Measurements from ENCODE around the gene CTNNA1. TPM values are rescaled to one million over a fixed set of nuclear protein-coding genes. Genes with fewer than 3 reads are reported as not detected.

CTNNA1 gene
- total RNA-seq, 1 experiment from 2014 or later: 1.9 TPM

- Histone ChIP-seq H4K20me1 (ENCODE audit: low read length) (no peaks in the 10 kb centered on the region), H2AFZ (ENCODE audit: low read length) (no peak overlapping the region), H3K27me3 (ENCODE audit: low read length) (no peaks in the 10 kb centered on the region), H3K4me2 (ENCODE audit: low read length) (no peak overlapping the region), H3K4me3 (ENCODE audit: low read length) (no peak overlapping the region), H3K9me3 (ENCODE audit: low read length) (no peaks in the 10 kb centered on the region), H3F3A (ENCODE audit: low read length, unreplicated experiment) (no peaks in the 10 kb centered on the region), H3K36me3 (ENCODE audit: low read depth, low read length) (no peaks in the 10 kb centered on the region), H3K9me2 (replicated peaks; ENCODE audit: low read length) (no peaks in the 10 kb centered on the region), H3K9ac (ENCODE audit: low read length) (no peak overlapping the region), H3K79me2 (ENCODE audit: low read length) (no peaks in the 10 kb centered on the region), H3K27ac (ENCODE audit: low read length) (no peak overlapping the region), H3K4me1 (ENCODE audit: insufficient read depth, low read length) (no peaks in the 10 kb centered on the region)
- ATAC-seq (no peak), DNase-seq (no peak)
- TF ChIP-seq CTCF (conservative IDR thresholded peaks at IDR 0.05; ENCODE audit: low read depth, low read length) (no peak), EZH2phosphoT487 (IDR thresholded peaks at IDR 0.05; ENCODE audit: borderline replicate concordance, low read length) (no peak), EZH2 (IDR thresholded peaks at IDR 0.05; ENCODE audit: low read length, unreplicated experiment) (no peak)
- intact Hi-C loops (cut with micrococcal nuclease): no loop called here
- CTCF ChIA-PET: no interaction called here
- POLR2A ChIA-PET (ENCODE audit: unreplicated experiment): no interaction called here
- no TSS peak for BruUV-seq (replicated peaks)
Measured at GRCh38 chr5:138775034-138775433, 21.8 kb downstream of the CTNNA1 start.

GRCh38 chr5:138778234-138778633, 25.0 kb downstream of the CTNNA1 start:
- no peaks in the 10 kb centered on the region for H3K79me2 ChIP-seq (ENCODE audit: low read length)
- ChIA-PET CTCF (no interaction called here), POLR2A (ENCODE audit: unreplicated experiment) (no interaction called here)
- no peaks in the 10 kb centered on the region for H3K9me3 ChIP-seq (ENCODE audit: low read length)
- H3K27ac ChIP-seq (ENCODE audit: low read length): no peak overlapping the region
- H3K4me1 ChIP-seq (ENCODE audit: insufficient read depth, low read length): no peaks in the 10 kb centered on the region
- H3K4me3 ChIP-seq (ENCODE audit: low read length): no peak overlapping the region
- no peaks in the 10 kb centered on the region for H4K20me1 ChIP-seq (ENCODE audit: low read length)
- TF ChIP-seq EZH2 (IDR thresholded peaks at IDR 0.05; ENCODE audit: low read length, unreplicated experiment): no peak
- no peak for TF ChIP-seq CTCF (conservative IDR thresholded peaks at IDR 0.05; ENCODE audit: low read depth, low read length)
- no peak for TF ChIP-seq EZH2phosphoT487 (IDR thresholded peaks at IDR 0.05; ENCODE audit: borderline replicate concordance, low read length)
- no peak overlapping the region for H3K4me2 ChIP-seq (ENCODE audit: low read length)
- ATAC-seq (no peak), DNase-seq (no peak)
- no peak overlapping the region for H3K9ac ChIP-seq (ENCODE audit: low read length)
- no peaks in the 10 kb centered on the region for H3K9me2 ChIP-seq (replicated peaks; ENCODE audit: low read length)
- intact Hi-C loops (cut with micrococcal nuclease): no loop called here
- no peak overlapping the region for H2AFZ ChIP-seq (ENCODE audit: low read length)
- H3K36me3 ChIP-seq (ENCODE audit: low read depth, low read length): no peaks in the 10 kb centered on the region
- H3K27me3 ChIP-seq (ENCODE audit: low read length): no peaks in the 10 kb centered on the region
- H3F3A ChIP-seq (ENCODE audit: low read length, unreplicated experiment): no peaks in the 10 kb centered on the region
- BruUV-seq (replicated peaks): no TSS peak

- no peak overlapping the region for H3K27ac ChIP-seq (ENCODE audit: low read length)
- no peak overlapping the region for H3K9ac ChIP-seq (ENCODE audit: low read length)
- H3K27me3 ChIP-seq (ENCODE audit: low read length): no peaks in the 10 kb centered on the region
- no peak overlapping the region for H2AFZ ChIP-seq (ENCODE audit: low read length)
- no peaks in the 10 kb centered on the region for H3K9me3 ChIP-seq (ENCODE audit: low read length)
- H3K4me1 ChIP-seq (ENCODE audit: insufficient read depth, low read length): no peaks in the 10 kb centered on the region
- no TSS peak for BruUV-seq (replicated peaks)
- H3K4me2 ChIP-seq (ENCODE audit: low read length): no peak overlapping the region
- no peaks in the 10 kb centered on the region for H3F3A ChIP-seq (ENCODE audit: low read length, unreplicated experiment)
- no peak overlapping the region for H3K4me3 ChIP-seq (ENCODE audit: low read length)
- CTCF ChIA-PET: no interaction called here
- H3K9me2 ChIP-seq (replicated peaks; ENCODE audit: low read length): no peaks in the 10 kb centered on the region
- DNase-seq: no peak
- intact Hi-C loops (cut with micrococcal nuclease): no loop called here
- no peaks in the 10 kb centered on the region for H3K36me3 ChIP-seq (ENCODE audit: low read depth, low read length)
- POLR2A ChIA-PET (ENCODE audit: unreplicated experiment): no interaction called here
- no peaks in the 10 kb centered on the region for H3K79me2 ChIP-seq (ENCODE audit: low read length)
- ATAC-seq: no peak
- TF ChIP-seq CTCF (conservative IDR thresholded peaks at IDR 0.05; ENCODE audit: low read depth, low read length) (no peak), EZH2 (IDR thresholded peaks at IDR 0.05; ENCODE audit: low read length, unreplicated experiment) (no peak), EZH2phosphoT487 (IDR thresholded peaks at IDR 0.05; ENCODE audit: borderline replicate concordance, low read length) (no peak)
- H4K20me1 ChIP-seq (ENCODE audit: low read length): no peaks in the 10 kb centered on the region
Measured at GRCh38 chr5:138783976-138784375, 30.8 kb downstream of the CTNNA1 start.

Measured in PC-3 (cell line).